PFSK-1 (cell line): ENCODE data around the gene ACIN1.

ENCODE experiments used
- FOXP2 ChIP-seq: optimal IDR thresholded peaks from 2 replicates; pipeline ENCODE3; 2011; ENCODE audit warnings: borderline replicate concordance, control low read depth, inconsistent platforms; ENCODE audit not compliant: insufficient read depth; ENCODE audit errors: extremely low read length, extremely low read depth
- POLR2AphosphoS5 ChIP-seq: IDR thresholded peaks from 2 replicates; pipeline ENCODE4 v1.6.1; 2012; ENCODE audit warnings: low read depth, mild to moderate bottlenecking, control low read depth, low read length, moderate library complexity
- SIN3A ChIP-seq: IDR thresholded peaks from 2 replicates; pipeline ENCODE4 v1.6.1; 2012; ENCODE audit warnings: mild to moderate bottlenecking, low read length, moderate library complexity, borderline replicate concordance; ENCODE audit not compliant: insufficient read depth
- TAF1 ChIP-seq: IDR thresholded peaks from 2 replicates; pipeline ENCODE4 v1.6.1; 2012; ENCODE audit warnings: low read length, control low read depth, borderline replicate concordance; ENCODE audit not compliant: insufficient read depth
- TF ChIP-seq, protein P1 (sequence below), 2 experiments: IDR thresholded peaks; 2 replicates each; pipeline versions ENCODE4 v1.6.1 to v1.8.0; 2011 to 2012; ENCODE audit warnings: low read depth in 2 of 2, low read length in 2 of 2, control low read depth in 1 of 2, inconsistent platforms in 1 of 2, mild to moderate bottlenecking in 1 of 2, moderate library complexity in 1 of 2; ENCODE audit not compliant: insufficient read depth in 1 of 2

DNA sequence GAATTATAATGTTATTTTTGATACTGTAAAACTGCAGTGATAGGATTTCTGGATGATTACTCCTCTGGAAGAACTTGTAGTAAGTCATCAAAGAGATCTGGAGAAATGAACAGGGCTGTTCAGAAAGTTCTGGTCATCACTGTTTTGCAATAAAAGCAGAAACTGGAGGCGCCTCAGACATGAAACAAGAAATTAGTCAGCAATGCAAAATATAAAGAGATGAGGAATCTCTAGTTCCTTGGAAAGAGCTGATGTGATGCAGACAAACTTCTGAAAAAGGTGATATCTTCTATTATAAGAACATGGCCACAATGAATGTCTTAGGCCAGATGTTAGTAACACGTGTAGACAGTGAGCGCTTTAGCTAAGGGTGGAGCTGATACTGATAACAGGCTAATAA, 9.5 kb downstream of the ACIN1 start:
- TF ChIP-seq TAF1 (no peak), FOXP2 (no peak), POLR2AphosphoS5 (no peak), SIN3A (no peak)
- TF ChIP-seq, protein P1, sequence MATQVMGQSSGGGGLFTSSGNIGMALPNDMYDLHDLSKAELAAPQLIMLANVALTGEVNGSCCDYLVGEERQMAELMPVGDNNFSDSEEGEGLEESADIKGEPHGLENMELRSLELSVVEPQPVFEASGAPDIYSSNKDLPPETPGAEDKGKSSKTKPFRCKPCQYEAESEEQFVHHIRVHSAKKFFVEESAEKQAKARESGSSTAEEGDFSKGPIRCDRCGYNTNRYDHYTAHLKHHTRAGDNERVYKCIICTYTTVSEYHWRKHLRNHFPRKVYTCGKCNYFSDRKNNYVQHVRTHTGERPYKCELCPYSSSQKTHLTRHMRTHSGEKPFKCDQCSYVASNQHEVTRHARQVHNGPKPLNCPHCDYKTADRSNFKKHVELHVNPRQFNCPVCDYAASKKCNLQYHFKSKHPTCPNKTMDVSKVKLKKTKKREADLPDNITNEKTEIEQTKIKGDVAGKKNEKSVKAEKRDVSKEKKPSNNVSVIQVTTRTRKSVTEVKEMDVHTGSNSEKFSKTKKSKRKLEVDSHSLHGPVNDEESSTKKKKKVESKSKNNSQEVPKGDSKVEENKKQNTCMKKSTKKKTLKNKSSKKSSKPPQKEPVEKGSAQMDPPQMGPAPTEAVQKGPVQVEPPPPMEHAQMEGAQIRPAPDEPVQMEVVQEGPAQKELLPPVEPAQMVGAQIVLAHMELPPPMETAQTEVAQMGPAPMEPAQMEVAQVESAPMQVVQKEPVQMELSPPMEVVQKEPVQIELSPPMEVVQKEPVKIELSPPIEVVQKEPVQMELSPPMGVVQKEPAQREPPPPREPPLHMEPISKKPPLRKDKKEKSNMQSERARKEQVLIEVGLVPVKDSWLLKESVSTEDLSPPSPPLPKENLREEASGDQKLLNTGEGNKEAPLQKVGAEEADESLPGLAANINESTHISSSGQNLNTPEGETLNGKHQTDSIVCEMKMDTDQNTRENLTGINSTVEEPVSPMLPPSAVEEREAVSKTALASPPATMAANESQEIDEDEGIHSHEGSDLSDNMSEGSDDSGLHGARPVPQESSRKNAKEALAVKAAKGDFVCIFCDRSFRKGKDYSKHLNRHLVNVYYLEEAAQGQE (IDR thresholded peaks at IDR 0.05; ENCODE audit: insufficient read depth in 1 of 2, low read depth in 2 of 2, low read length in 2 of 2), result no peak
